IMR-90 (cell line): ENCODE results near the gene RAD17. TPM values are rescaled to one million over a fixed set of nuclear protein-coding genes. Genes with fewer than 3 reads are reported as not detected.

Experiments used
- ATAC-seq: fragments of 200-7000 bp; cut with Tn5 transposase; 2 replicates; pipeline ENCODE4 v1.9.1; 2020; ENCODE audit warnings: low read depth, mild to moderate bottlenecking, moderate library complexity
- BruUV-seq: library from RNA; stranded (reverse); fragments of 400-500 nt; replicated peaks from 2 replicates; lab custom pipeline; 2021; lab: Mats Ljungman, UMichigan
- CTCF ChIA-PET: fragments of 300-600 bp; formaldehyde crosslinking; extraction: SDS; loops from one replicate; lab custom pipeline; 2021; ENCODE audit warnings: antibody characterized with exemption; lab: Yijun Ruan, JAX
- POLR2A ChIA-PET: fragments of 300-600 bp; sonication (Branson Sonifier 250); formaldehyde crosslinking; loops from one replicate; lab custom pipeline; 2022; ENCODE audit warnings: antibody characterized with exemption; ENCODE audit not compliant: unreplicated experiment; lab: Charles Lee
- DNase-seq: peaks from one replicate; pipeline ENCODE4 v3.0.0; 2013
- H2AFZ ChIP-seq: replicated peaks from 2 replicates; pipeline ENCODE3; 2013; ENCODE audit warnings: low read length, mild to moderate bottlenecking; ENCODE audit not compliant: poor library complexity
- H2AK5ac ChIP-seq: 2 replicates; pipeline ENCODE4 v1.6.1; 2013; ENCODE audit warnings: low read depth, low read length, inconsistent platforms
- H2AK9ac ChIP-seq: replicated peaks from 2 replicates; pipeline ENCODE3; 2013; ENCODE audit warnings: mild to moderate bottlenecking, low read depth, low read length, moderate library complexity; ENCODE audit not compliant: poor library complexity
- H2BK120ac ChIP-seq: 2 replicates; pipeline ENCODE4 v1.6.1; 2013; ENCODE audit warnings: low read depth, low read length, inconsistent platforms
- H2BK15ac ChIP-seq: 3 replicates; pipeline ENCODE4 v1.6.1; 2013; ENCODE audit warnings: low read depth, low read length, inconsistent platforms
- H2BK20ac ChIP-seq: 2 replicates; pipeline ENCODE4 v1.6.1; 2013; ENCODE audit warnings: low read depth, mild to moderate bottlenecking, inconsistent platforms, low read length, moderate library complexity
- H2BK5ac ChIP-seq: 2 replicates; pipeline ENCODE4 v1.6.1; 2013; ENCODE audit warnings: mild to moderate bottlenecking, low read depth, low read length, inconsistent platforms; ENCODE audit not compliant: poor library complexity, severe bottlenecking
- H3K14ac ChIP-seq: replicated peaks from 2 replicates; pipeline ENCODE4 v1.6.1; 2013; ENCODE audit warnings: low read depth, low read length, inconsistent platforms
- H3K18ac ChIP-seq: 2 replicates; pipeline ENCODE4 v1.6.1; 2013; ENCODE audit warnings: low read depth, low read length, control low read depth
- H3K23ac ChIP-seq: 2 replicates; pipeline ENCODE4 v1.6.1; 2013; ENCODE audit warnings: low read depth, low read length, inconsistent platforms
- H3K27ac ChIP-seq: 2 replicates; pipeline ENCODE4 v1.5.1; 2013; ENCODE audit warnings: mild to moderate bottlenecking, control low read depth, low read length; ENCODE audit not compliant: insufficient read depth
- H3K27me3 ChIP-seq: 2 replicates; pipeline ENCODE4 v1.6.1; 2013; ENCODE audit warnings: low read length; ENCODE audit not compliant: control insufficient read depth, insufficient read depth
- H3K36me3 ChIP-seq: 2 replicates; pipeline ENCODE4 v1.6.1; 2013; ENCODE audit warnings: low read length, mixed read lengths; ENCODE audit not compliant: control insufficient read depth, insufficient read depth
- H3K4ac ChIP-seq: 2 replicates; pipeline ENCODE4 v1.6.1; 2013; ENCODE audit warnings: low read depth, low read length, inconsistent platforms
- H3K4me1 ChIP-seq: 2 replicates; pipeline ENCODE4 v1.6.1; 2013; ENCODE audit warnings: low read length, mixed read lengths; ENCODE audit not compliant: control insufficient read depth, insufficient read depth
- H3K4me2 ChIP-seq: 2 replicates; pipeline ENCODE4 v1.6.1; 2013; ENCODE audit warnings: low read depth, mild to moderate bottlenecking, control low read depth, low read length, moderate library complexity
- H3K4me3 ChIP-seq: 2 replicates; pipeline ENCODE4 v1.5.1; 2013; ENCODE audit warnings: low read depth, mild to moderate bottlenecking, control low read depth, low read length, moderate library complexity; ENCODE audit not compliant: insufficient read depth
- H3K56ac ChIP-seq: 2 replicates; pipeline ENCODE4 v1.6.1; 2013; ENCODE audit warnings: low read length, inconsistent platforms; ENCODE audit not compliant: insufficient read depth; ENCODE audit errors: extremely low read depth
- H3K79me1 ChIP-seq, 2 experiments: 2 replicates each; pipeline ENCODE4 v1.6.1; 2013; ENCODE audit warnings: low read length in 2 of 2, inconsistent platforms in 1 of 2, low read depth in 1 of 2
- H3K9ac ChIP-seq: 2 replicates; pipeline ENCODE4 v1.6.1; 2013; ENCODE audit warnings: low read depth, low read length, control low read depth
- H3K9me1 ChIP-seq: 2 replicates; pipeline ENCODE4 v1.6.1; 2013; ENCODE audit warnings: low read length, inconsistent platforms; ENCODE audit not compliant: insufficient read depth
- H3K9me3 ChIP-seq: 2 replicates; pipeline ENCODE4 v1.6.1; 2013; ENCODE audit warnings: low read length; ENCODE audit not compliant: control insufficient read depth, insufficient read depth
- H4K20me1 ChIP-seq: 2 replicates; pipeline ENCODE4 v1.6.1; 2013; ENCODE audit warnings: low read length, inconsistent platforms; ENCODE audit not compliant: insufficient read depth
- H4K5ac ChIP-seq: 2 replicates; pipeline ENCODE4 v1.6.1; 2013; ENCODE audit warnings: mild to moderate bottlenecking, low read depth, low read length, control low read depth
- H4K8ac ChIP-seq, 2 experiments: 2 replicates each; pipeline ENCODE4 v1.6.1; 2013; ENCODE audit warnings: low read depth in 2 of 2, low read length in 2 of 2, control low read depth in 1 of 2, inconsistent platforms in 1 of 2
- H4K91ac ChIP-seq: 2 replicates; pipeline ENCODE4 v1.6.1; 2013; ENCODE audit warnings: low read depth, low read length, inconsistent platforms; ENCODE audit not compliant: insufficient read depth
- CEBPB ChIP-seq: IDR thresholded peaks from 2 replicates; pipeline ENCODE4 v1.6.1; 2012; ENCODE audit warnings: low read depth, low read length, improper control_type of control experiment
- CHD1 ChIP-seq: IDR thresholded peaks from 2 replicates; pipeline ENCODE4 v1.6.1; 2012; ENCODE audit warnings: low read depth, low read length, improper control_type of control experiment
- RAD21 ChIP-seq: IDR thresholded peaks from 2 replicates; pipeline ENCODE4 v1.6.1; 2012; ENCODE audit warnings: low read length, improper control_type of control experiment
- SMC3 ChIP-seq: fragments of 150-350 bp; IDR thresholded peaks from 2 replicates; pipeline ENCODE4 v1.6.1; 2016; ENCODE audit warnings: low read depth, mild to moderate bottlenecking, antibody characterized with exemption, low read length, moderate library complexity
- WGBS, 2 experiments: methylation state at CpG; one replicate each; pipeline versions ENCODE4 v1.1.5 to v1.1.7; 2013; ENCODE audit warnings: missing lambda C conversion rate in 2 of 2; ENCODE audit not compliant: insufficient read length in 1 of 2; ENCODE audit errors: extremely low coverage in 2 of 2; 5-methylcytosine and 5-hydroxymethylcytosine counted together
- dilution Hi-C: fragments of 300-500 bp; cut with HindIII; formaldehyde crosslinking; loops from one replicate; pipeline ENCODE4 v1.14.3; 2018; ENCODE audit warnings: low sequenced_read_pairs; ENCODE audit not compliant: unreplicated experiment
- in situ Hi-C: fragments of 300-500 bp; cut with MboI; formaldehyde crosslinking; loops from 3 replicates; pipeline ENCODE4 v1.14.3; 2019; ENCODE audit warnings: low sequenced_read_pairs, inconsistent platforms, mixed read lengths
- intact Hi-C: fragments of 100-400 bp; cut with micrococcal nuclease; formaldehyde crosslinking; loops from 2 replicates; pipeline ENCODE4 v1.10.0; 2022
- polyA plus RNA-seq, 3 experiments: library from polyadenylated mRNA; depleted of rRNA; stranded (reverse); fragments of >200 nt; gene quantifications; 2 replicates each; pipeline ENCODE4 v1.2.3, GENCODE V29; 2012; ENCODE audit warnings: low replicate concordance in 1 of 3
- total RNA-seq: library from RNA; depleted of rRNA; stranded (reverse); fragments of >200 nt; gene quantifications from 2 replicates; pipeline ENCODE4 v1.2.3, GENCODE V29; 2012
- TF ChIP-seq, protein P1 (sequence below): conservative IDR thresholded peaks from 2 replicates; pipeline ENCODE4 v1.5.1; 2012; ENCODE audit warnings: mild to moderate bottlenecking, low read depth, low read length, improper control_type of control experiment

RAD17 gene
- total and polyA plus RNA-seq, 2 of the 4 experiments (the other 2 are of a cell fraction): 10.9 to 11.4 TPM

DNA sequence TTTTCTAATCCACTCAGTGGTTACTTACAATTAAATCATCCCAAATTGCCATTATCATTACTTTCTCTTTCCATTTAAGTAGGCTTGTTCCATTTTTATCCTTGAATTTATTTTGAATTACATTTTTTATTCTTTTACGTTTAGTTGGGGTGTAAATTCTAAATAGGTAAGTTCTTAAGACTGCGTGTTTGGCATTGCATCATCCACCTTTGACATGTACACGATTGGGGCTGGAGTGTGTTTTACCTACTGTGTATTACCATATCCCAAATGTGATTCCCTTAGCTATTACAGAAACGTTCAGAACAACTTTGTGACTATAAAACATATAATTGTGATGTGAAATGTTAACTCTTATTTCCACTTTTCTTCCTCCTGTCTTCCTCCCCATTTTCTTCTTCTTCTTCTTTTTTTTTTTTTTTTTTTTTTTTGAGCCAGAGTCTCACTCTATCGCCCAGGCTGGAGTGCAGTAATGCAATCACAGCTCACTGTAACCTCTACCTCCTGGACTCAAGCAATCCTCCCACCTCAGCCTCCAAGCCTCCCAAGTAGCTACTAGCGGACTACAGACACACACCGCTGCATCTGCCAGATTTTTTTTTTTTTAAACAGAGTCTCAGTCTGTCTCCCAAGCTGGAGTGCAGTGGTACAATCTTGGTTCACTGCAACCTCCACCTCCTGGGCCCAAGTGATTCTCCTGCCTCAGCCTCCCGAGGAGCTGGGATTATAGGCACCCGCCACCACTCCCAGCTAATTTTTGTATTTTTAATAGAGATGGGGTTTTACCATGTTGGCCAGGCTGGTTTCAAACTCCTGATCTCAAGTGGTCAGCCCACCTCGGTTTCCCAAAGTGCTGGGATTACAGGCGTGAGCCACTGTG is 62.0 kb downstream of the RAD17 start:
- no peak overlapping the region for H2BK120ac ChIP-seq
- TF ChIP-seq, protein P1, sequence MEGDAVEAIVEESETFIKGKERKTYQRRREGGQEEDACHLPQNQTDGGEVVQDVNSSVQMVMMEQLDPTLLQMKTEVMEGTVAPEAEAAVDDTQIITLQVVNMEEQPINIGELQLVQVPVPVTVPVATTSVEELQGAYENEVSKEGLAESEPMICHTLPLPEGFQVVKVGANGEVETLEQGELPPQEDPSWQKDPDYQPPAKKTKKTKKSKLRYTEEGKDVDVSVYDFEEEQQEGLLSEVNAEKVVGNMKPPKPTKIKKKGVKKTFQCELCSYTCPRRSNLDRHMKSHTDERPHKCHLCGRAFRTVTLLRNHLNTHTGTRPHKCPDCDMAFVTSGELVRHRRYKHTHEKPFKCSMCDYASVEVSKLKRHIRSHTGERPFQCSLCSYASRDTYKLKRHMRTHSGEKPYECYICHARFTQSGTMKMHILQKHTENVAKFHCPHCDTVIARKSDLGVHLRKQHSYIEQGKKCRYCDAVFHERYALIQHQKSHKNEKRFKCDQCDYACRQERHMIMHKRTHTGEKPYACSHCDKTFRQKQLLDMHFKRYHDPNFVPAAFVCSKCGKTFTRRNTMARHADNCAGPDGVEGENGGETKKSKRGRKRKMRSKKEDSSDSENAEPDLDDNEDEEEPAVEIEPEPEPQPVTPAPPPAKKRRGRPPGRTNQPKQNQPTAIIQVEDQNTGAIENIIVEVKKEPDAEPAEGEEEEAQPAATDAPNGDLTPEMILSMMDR: no peak
- TF ChIP-seq CEBPB (peak; percentile 49), SMC3 (no peak), RAD21 (no peak), CHD1 (no peak)
- H3K27me3 ChIP-seq: no peaks in the 10 kb centered on the region
- intact Hi-C loops: no loop called here
- in situ Hi-C loops: no loop called here
- no peak overlapping the region for H3K4me2 ChIP-seq
- no peak overlapping the region for H3K56ac ChIP-seq
- no peaks in the 10 kb centered on the region for H3K79me1 ChIP-seq
- H3K9me1 ChIP-seq: peaks cover 4% of the 10 kb centered on the region; the same call in 1 of the 2 replicates
- CTCF ChIA-PET: interaction anchor here (0.7 kb wide), 1 partner anchor 97 kb away, joined by 5 read pairs; no protein-coding TSS in a partner anchor
- dilution Hi-C loops: no loop called here
- no peak overlapping the region for H2BK20ac ChIP-seq
- no peaks in the 10 kb centered on the region for H3K9me3 ChIP-seq
- H4K91ac ChIP-seq: no peak overlapping the region
- H4K5ac ChIP-seq: no peak overlapping the region
- POLR2A ChIA-PET: no interaction called here
- H3K23ac ChIP-seq: no peak overlapping the region
- no peak overlapping the region for H2AFZ ChIP-seq
- DNase-seq (no peak), ATAC-seq (no peak)
- no peaks in the 10 kb centered on the region for H4K20me1 ChIP-seq
- H3K9ac ChIP-seq: no peak overlapping the region
- H4K8ac ChIP-seq: no peak overlapping the region
- no peak overlapping the region for H3K18ac ChIP-seq
- H3K36me3 ChIP-seq: no peaks in the 10 kb centered on the region
- H3K14ac ChIP-seq: no peak overlapping the region
- H2BK5ac ChIP-seq: no peak overlapping the region
- H2BK15ac ChIP-seq: no peak overlapping the region
- 90% methylated on average over 4 of the region's 11 CpGs; no CpG with 5 or more reads in 1 of the 2 experiments for WGBS, 2 experiments
- H3K4me3 ChIP-seq: no peak overlapping the region
- no peak overlapping the region for H2AK5ac ChIP-seq
- no peak overlapping the region for H3K4ac ChIP-seq
- H2AK9ac ChIP-seq: no peak overlapping the region
- H3K4me1 ChIP-seq: peaks cover 1% of the 10 kb centered on the region; the same call in 1 of the 2 replicates
- BruUV-seq: no TSS peak
- no peak overlapping the region for H3K27ac ChIP-seq
